Liver (tissue), 9 donors: ENCODE results near the gene CCDC196. TPM values are rescaled to one million over a fixed set of nuclear protein-coding genes. Genes with fewer than 3 reads are reported as not detected.

Experiments
- DNase-seq: peaks from one replicate; pipeline ENCODE4 v3.0.0-alpha.2; 2017; ENCODE audit warnings: low spot score
- H3K27ac ChIP-seq, 2 donors: one replicate each; pipeline ENCODE4 v1.7.0; 2013; ENCODE audit warnings: inconsistent platforms in 2 of 2, low read length in 2 of 2, control low read depth in 1 of 2, low read depth in 1 of 2, mild to moderate bottlenecking in 1 of 2
- H3K27me3 ChIP-seq, 4 donors: one replicate each; pipeline versions ENCODE4 v1.6.1 to v1.7.0; 2013; ENCODE audit warnings: low read length in 3 of 4, inconsistent platforms in 1 of 4, mild to moderate bottlenecking in 1 of 4, moderate library complexity in 1 of 4; ENCODE audit not compliant: control insufficient read depth in 4 of 4, insufficient read depth in 4 of 4
- H3K36me3 ChIP-seq, 4 donors: one replicate each; pipeline versions ENCODE4 v1.6.1 to v1.7.0; 2013; ENCODE audit warnings: low read length in 3 of 4, mild to moderate bottlenecking in 3 of 4, low read depth in 1 of 4, moderate library complexity in 1 of 4; ENCODE audit not compliant: control insufficient read depth in 4 of 4, insufficient read depth in 3 of 4
- H3K4me1 ChIP-seq, 4 donors: one replicate each; pipeline versions ENCODE4 v1.6.1 to v1.7.0; 2013; ENCODE audit warnings: low read length in 3 of 4, mild to moderate bottlenecking in 3 of 4, moderate library complexity in 1 of 4; ENCODE audit not compliant: control insufficient read depth in 4 of 4, insufficient read depth in 4 of 4
- H3K4me3 ChIP-seq, 3 donors: one replicate each; pipeline versions ENCODE4 v1.6.1 to v1.7.0; 2013; ENCODE audit warnings: low read length in 3 of 3, control low read depth in 1 of 3, low read depth in 1 of 3, mild to moderate bottlenecking in 1 of 3
- H3K9ac ChIP-seq, 2 donors: one replicate each; pipeline ENCODE4 v1.7.0; 2013; ENCODE audit warnings: low read length in 2 of 2, mild to moderate bottlenecking in 2 of 2, moderate library complexity in 2 of 2, control low read depth in 1 of 2, low read depth in 1 of 2
- H3K9me3 ChIP-seq, 4 donors: one replicate each; pipeline versions ENCODE4 v1.6.1 to v1.7.0; 2013; ENCODE audit warnings: low read length in 3 of 4; ENCODE audit not compliant: control insufficient read depth in 4 of 4
- EGR1 ChIP-seq, 2 donors: IDR thresholded peaks; 2 replicates each; pipeline ENCODE4 v1.6.1; 2016 to 2018; ENCODE audit warnings: antibody characterized with exemption in 2 of 2, low read depth in 2 of 2
- FOXA1 ChIP-seq: IDR thresholded peaks from 2 replicates; pipeline ENCODE4 v1.6.1; 2016; ENCODE audit warnings: antibody characterized with exemption
- FOXA2 ChIP-seq: IDR thresholded peaks from 2 replicates; pipeline ENCODE4 v1.6.1; 2016; ENCODE audit warnings: antibody characterized with exemption
- GABPA ChIP-seq, 2 donors: IDR thresholded peaks in 1 of 2; conservative IDR thresholded peaks in 1 of 2; 2 replicates each; pipeline ENCODE4 v1.6.1; 2016; ENCODE audit warnings: antibody characterized with exemption in 2 of 2, mild to moderate bottlenecking in 1 of 2, moderate library complexity in 1 of 2
- HNF4A ChIP-seq, 2 donors: conservative IDR thresholded peaks; 2 replicates each; pipeline ENCODE4 v1.6.1; 2016; ENCODE audit warnings: antibody characterized with exemption in 2 of 2, mild to moderate bottlenecking in 2 of 2
- HNF4G ChIP-seq: IDR thresholded peaks from 2 replicates; pipeline ENCODE4 v1.6.1; 2016; ENCODE audit warnings: antibody characterized with exemption
- JUND ChIP-seq, 2 donors: IDR thresholded peaks; 2 replicates each; pipeline ENCODE4 v1.6.1; 2016; ENCODE audit warnings: antibody characterized with exemption in 2 of 2
- NR2F2 ChIP-seq: IDR thresholded peaks from 2 replicates; pipeline ENCODE4 v1.6.1; 2016; ENCODE audit warnings: antibody characterized with exemption
- RAD21 ChIP-seq, 2 donors: IDR thresholded peaks; 2 replicates each; pipeline ENCODE4 v1.6.1; 2016; ENCODE audit warnings: antibody characterized with exemption in 2 of 2, mild to moderate bottlenecking in 2 of 2
- REST ChIP-seq: IDR thresholded peaks from 2 replicates; pipeline ENCODE4 v1.6.1; 2016; ENCODE audit warnings: antibody characterized with exemption, mild to moderate bottlenecking
- RXRA ChIP-seq, 2 donors: IDR thresholded peaks; 2 replicates each; pipeline ENCODE4 v1.6.1; 2017 to 2018; ENCODE audit warnings: antibody characterized with exemption in 2 of 2, mild to moderate bottlenecking in 1 of 2
- SP1 ChIP-seq: IDR thresholded peaks from 2 replicates; pipeline ENCODE4 v1.6.1; 2018; ENCODE audit warnings: antibody characterized with exemption, mild to moderate bottlenecking
- TAF1 ChIP-seq: conservative IDR thresholded peaks from 2 replicates; pipeline ENCODE4 v1.6.1; 2016; ENCODE audit warnings: antibody characterized with exemption, mild to moderate bottlenecking
- YY1 ChIP-seq: IDR thresholded peaks from 2 replicates; pipeline ENCODE4 v1.6.1; 2016; ENCODE audit warnings: antibody characterized with exemption, mild to moderate bottlenecking
- WGBS: extraction: QIAGEN DNeasy Blood & Tissue Kit; methylation state at CpG from one replicate; pipeline ENCODE4 v1.1.7; 2013; 5-methylcytosine and 5-hydroxymethylcytosine counted together
- polyA plus RNA-seq, 2 donors: library from polyadenylated mRNA; stranded (reverse) in 1 of 2; unstranded in 1 of 2; fragments of 200-250 nt in 1 of 2; fragments of >200 nt in 1 of 2; fragmentation: Nextera tagmentation in 1 of 2; extraction: Ambion mirVana in 1 of 2; gene quantifications; one replicate each; pipeline versions ENCODE4 v1.2.1 to v1.2.3, GENCODE V29; 2013 to 2015
- total RNA-seq, 2 donors: library from RNA; depleted of rRNA; stranded (reverse); fragments of >200 nt; gene quantifications; one replicate each; pipeline ENCODE4 v1.2.3, GENCODE V29; 2014
- TF ChIP-seq, protein P1 (sequence below): IDR thresholded peaks from 2 replicates; pipeline ENCODE4 v1.6.1; 2016; ENCODE audit warnings: antibody characterized with exemption
- TF ChIP-seq, protein P2 (sequence below): IDR thresholded peaks from 2 replicates; pipeline ENCODE4 v1.6.1; 2016; ENCODE audit warnings: antibody characterized with exemption
- TF ChIP-seq, protein P3 (sequence below): IDR thresholded peaks from 2 replicates; pipeline ENCODE4 v1.6.1; 2016; ENCODE audit warnings: antibody characterized with exemption
- TF ChIP-seq, protein P4 (sequence below): fragments of 150-350 bp; IDR thresholded peaks from 2 replicates; pipeline ENCODE4 v1.5.1; 2017; ENCODE audit warnings: improper control_type of control experiment, low read depth, low read length; ENCODE audit not compliant: missing input control
- donor health status: healthy.
- donor health status: healthy.
- donor health status: healthy.
- donor health status: healthy.
- donor health status: healthy.

The CCDC196 gene
- total and polyA plus RNA-seq, 4 donors = 5.4 to 11.4 (median 5.7) TPM; not detected in 1

GRCh38 chr14:66514213-66514612 lies 28.0 kb downstream of the CCDC196 start:
- no peak for DNase-seq
- H3K9ac ChIP-seq = no peak overlapping the region
- TF ChIP-seq HNF4G (no peak), GABPA (IDR thresholded peaks at IDR 0.05 in 1 of 2, conservative IDR thresholded peaks at IDR 0.05 in 1 of 2) (no peak), REST (no peak), TAF1 (no peak), RXRA (IDR thresholded peaks at IDR 0.05) (no peak), FOXA2 (no peak), EGR1 (IDR thresholded peaks at IDR 0.05; ENCODE audit: low read depth in 2 of 2) (no peak), FOXA1 (no peak), JUND (IDR thresholded peaks at IDR 0.05) (no peak), NR2F2 (no peak), YY1 (no peak), HNF4A (conservative IDR thresholded peaks at IDR 0.05) (no peak), SP1 (no peak), RAD21 (IDR thresholded peaks at IDR 0.05) (no peak)
- TF ChIP-seq, protein P1, sequence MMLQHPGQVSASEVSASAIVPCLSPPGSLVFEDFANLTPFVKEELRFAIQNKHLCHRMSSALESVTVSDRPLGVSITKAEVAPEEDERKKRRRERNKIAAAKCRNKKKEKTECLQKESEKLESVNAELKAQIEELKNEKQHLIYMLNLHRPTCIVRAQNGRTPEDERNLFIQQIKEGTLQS = no peak
- TF ChIP-seq, protein P2, sequence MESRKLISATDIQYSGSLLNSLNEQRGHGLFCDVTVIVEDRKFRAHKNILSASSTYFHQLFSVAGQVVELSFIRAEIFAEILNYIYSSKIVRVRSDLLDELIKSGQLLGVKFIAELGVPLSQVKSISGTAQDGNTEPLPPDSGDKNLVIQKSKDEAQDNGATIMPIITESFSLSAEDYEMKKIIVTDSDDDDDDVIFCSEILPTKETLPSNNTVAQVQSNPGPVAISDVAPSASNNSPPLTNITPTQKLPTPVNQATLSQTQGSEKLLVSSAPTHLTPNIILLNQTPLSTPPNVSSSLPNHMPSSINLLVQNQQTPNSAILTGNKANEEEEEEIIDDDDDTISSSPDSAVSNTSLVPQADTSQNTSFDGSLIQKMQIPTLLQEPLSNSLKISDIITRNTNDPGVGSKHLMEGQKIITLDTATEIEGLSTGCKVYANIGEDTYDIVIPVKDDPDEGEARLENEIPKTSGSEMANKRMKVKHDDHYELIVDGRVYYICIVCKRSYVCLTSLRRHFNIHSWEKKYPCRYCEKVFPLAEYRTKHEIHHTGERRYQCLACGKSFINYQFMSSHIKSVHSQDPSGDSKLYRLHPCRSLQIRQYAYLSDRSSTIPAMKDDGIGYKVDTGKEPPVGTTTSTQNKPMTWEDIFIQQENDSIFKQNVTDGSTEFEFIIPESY = no peak
- TF ChIP-seq, protein P3, sequence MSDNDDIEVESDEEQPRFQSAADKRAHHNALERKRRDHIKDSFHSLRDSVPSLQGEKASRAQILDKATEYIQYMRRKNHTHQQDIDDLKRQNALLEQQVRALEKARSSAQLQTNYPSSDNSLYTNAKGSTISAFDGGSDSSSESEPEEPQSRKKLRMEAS = no peak
- TF ChIP-seq, protein P4, sequence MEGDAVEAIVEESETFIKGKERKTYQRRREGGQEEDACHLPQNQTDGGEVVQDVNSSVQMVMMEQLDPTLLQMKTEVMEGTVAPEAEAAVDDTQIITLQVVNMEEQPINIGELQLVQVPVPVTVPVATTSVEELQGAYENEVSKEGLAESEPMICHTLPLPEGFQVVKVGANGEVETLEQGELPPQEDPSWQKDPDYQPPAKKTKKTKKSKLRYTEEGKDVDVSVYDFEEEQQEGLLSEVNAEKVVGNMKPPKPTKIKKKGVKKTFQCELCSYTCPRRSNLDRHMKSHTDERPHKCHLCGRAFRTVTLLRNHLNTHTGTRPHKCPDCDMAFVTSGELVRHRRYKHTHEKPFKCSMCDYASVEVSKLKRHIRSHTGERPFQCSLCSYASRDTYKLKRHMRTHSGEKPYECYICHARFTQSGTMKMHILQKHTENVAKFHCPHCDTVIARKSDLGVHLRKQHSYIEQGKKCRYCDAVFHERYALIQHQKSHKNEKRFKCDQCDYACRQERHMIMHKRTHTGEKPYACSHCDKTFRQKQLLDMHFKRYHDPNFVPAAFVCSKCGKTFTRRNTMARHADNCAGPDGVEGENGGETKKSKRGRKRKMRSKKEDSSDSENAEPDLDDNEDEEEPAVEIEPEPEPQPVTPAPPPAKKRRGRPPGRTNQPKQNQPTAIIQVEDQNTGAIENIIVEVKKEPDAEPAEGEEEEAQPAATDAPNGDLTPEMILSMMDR = no peak
- H3K36me3 ChIP-seq = no peaks in the 10 kb centered on the region
- no peaks in the 10 kb centered on the region for H3K27me3 ChIP-seq
- WGBS = 92% methylated on average over 2 of the region's 2 CpGs
- H3K27ac ChIP-seq = no peak overlapping the region
- H3K4me3 ChIP-seq = no peak overlapping the region
- no peaks in the 10 kb centered on the region for H3K9me3 ChIP-seq
- H3K4me1 ChIP-seq = peaks cover 0 to 24% (median 12%) of the 10 kb centered on the region in 4 donors
